HEK293 (cell line): Measurements from ENCODE around the gene DDIT3.
A peak's percentile ranks its signal among the peaks of the same experiment; 100 is the strongest.

Source experiments
- CTCF ChIA-PET: fragments of 350-600 bp; formaldehyde crosslinking; extraction: SDS; loops from one replicate; lab custom pipeline; 2021; ENCODE audit warnings: antibody characterized with exemption; lab: Yijun Ruan, JAX
- POLR2A ChIA-PET: fragments of 300-600 bp; formaldehyde crosslinking; extraction: SDS; loops from one replicate; lab custom pipeline; 2020; ENCODE audit warnings: antibody characterized with exemption, inconsistent platforms; lab: Yijun Ruan, JAX
- H3K27ac ChIP-seq: fragments of 200-500 bp; sonication (Bioruptor generic); 2 replicates; pipeline ENCODE4 v1.5.1; 2014; ENCODE audit warnings: low read depth, low read length, control low read depth, inconsistent platforms; ENCODE audit errors: extremely low read depth
- H3K36me3 ChIP-seq, 2 experiments: fragments of 200-500 bp in 1 of 2; sonication (Bioruptor generic) in 1 of 2; 1 replicate in 1 of 2; 2 replicates in 1 of 2; pipeline ENCODE4 v1.5.1; 2014 to 2017; ENCODE audit warnings: inconsistent platforms in 2 of 2, low read length in 2 of 2; ENCODE audit not compliant: control insufficient read depth in 2 of 2, insufficient read depth in 1 of 2
- H3K4me1 ChIP-seq: fragments of 200-500 bp; sonication (Bioruptor generic); 2 replicates; pipeline ENCODE4 v1.5.1; 2014; ENCODE audit warnings: mild to moderate bottlenecking, low read length, inconsistent platforms; ENCODE audit not compliant: control insufficient read depth, insufficient read depth
- H3K4me3 ChIP-seq: 2 replicates; pipeline ENCODE4 v1.5.1; 2011; ENCODE audit warnings: low read depth, mild to moderate bottlenecking, control low read depth, low read length, moderate library complexity
- H3K9me3 ChIP-seq: fragments of 200-500 bp; sonication (Bioruptor generic); 2 replicates; pipeline ENCODE4 v1.5.1; 2014; ENCODE audit warnings: low read depth, low read length, inconsistent platforms; ENCODE audit not compliant: control insufficient read depth, insufficient read depth
- CTCF ChIP-seq: fragments of 450-650 bp; formaldehyde crosslinking; IDR thresholded peaks from 2 replicates; pipeline ENCODE4 v1.5.1; 2016; ENCODE audit warnings: missing biosample characterization, missing genetic modification characterization
- GLI4 ChIP-seq: fragments of 450-650 bp; formaldehyde crosslinking; IDR thresholded peaks from 2 replicates; pipeline ENCODE4 v1.5.1; 2016; ENCODE audit warnings: missing biosample characterization, missing genetic modification characterization
- HIC1 ChIP-seq: fragments of 450-650 bp; formaldehyde crosslinking; IDR thresholded peaks from 2 replicates; pipeline ENCODE4 v1.5.1; 2016; ENCODE audit warnings: missing biosample characterization, missing genetic modification characterization
- IKZF3 ChIP-seq: fragments of 450-650 bp; IDR thresholded peaks from 2 replicates; pipeline ENCODE4 v1.5.0; 2018; ENCODE audit warnings: missing biosample characterization, mild to moderate bottlenecking, missing genetic modification characterization, moderate library complexity
- KLF1 ChIP-seq: fragments of 450-650 bp; formaldehyde crosslinking; IDR thresholded peaks from 2 replicates; pipeline ENCODE4 v1.5.1; 2016; ENCODE audit warnings: missing biosample characterization, missing genetic modification characterization
- KLF10 ChIP-seq: fragments of 450-650 bp; IDR thresholded peaks from 2 replicates; pipeline ENCODE4 v1.5.1; 2018; ENCODE audit warnings: missing biosample characterization, mild to moderate bottlenecking, missing genetic modification characterization
- MZF1 ChIP-seq: fragments of 450-650 bp; formaldehyde crosslinking; IDR thresholded peaks from 2 replicates; pipeline ENCODE4 v1.5.1; 2017; ENCODE audit warnings: missing biosample characterization, missing genetic modification characterization, borderline replicate concordance
- OVOL3 ChIP-seq: fragments of 450-650 bp; formaldehyde crosslinking; IDR thresholded peaks from 2 replicates; pipeline ENCODE4 v1.5.1; 2016; ENCODE audit warnings: missing biosample characterization, missing genetic modification characterization
- WT1 ChIP-seq: fragments of 450-650 bp; formaldehyde crosslinking; IDR thresholded peaks from 2 replicates; pipeline ENCODE4 v1.5.1; 2016; ENCODE audit warnings: missing biosample characterization, missing genetic modification characterization
- ZBTB10 ChIP-seq: fragments of 450-650 bp; formaldehyde crosslinking; IDR thresholded peaks from 2 replicates; pipeline ENCODE4 v1.5.1; 2016; ENCODE audit warnings: missing biosample characterization, missing genetic modification characterization
- ZBTB21 ChIP-seq: fragments of 450-650 bp; formaldehyde crosslinking; IDR thresholded peaks from 2 replicates; pipeline ENCODE4 v1.5.1; 2017; ENCODE audit warnings: missing biosample characterization, missing genetic modification characterization
- ZNF10 ChIP-seq: fragments of 450-650 bp; formaldehyde crosslinking; IDR thresholded peaks from 2 replicates; pipeline ENCODE4 v1.5.1; 2017; ENCODE audit warnings: missing biosample characterization, missing genetic modification characterization
- ZNF184 ChIP-seq: fragments of 450-650 bp; IDR thresholded peaks from 2 replicates; pipeline ENCODE4 v1.5.1; 2018; ENCODE audit warnings: missing biosample characterization, mild to moderate bottlenecking, missing genetic modification characterization
- ZNF280C ChIP-seq: fragments of 450-650 bp; formaldehyde crosslinking; IDR thresholded peaks from 2 replicates; pipeline ENCODE4 v1.5.1; 2016; ENCODE audit warnings: missing biosample characterization, missing genetic modification characterization
- ZNF292 ChIP-seq: fragments of 450-650 bp; formaldehyde crosslinking; IDR thresholded peaks from 2 replicates; pipeline ENCODE4 v1.5.1; 2016; ENCODE audit warnings: low read depth, missing biosample characterization, missing genetic modification characterization, borderline replicate concordance
- ZNF335 ChIP-seq: fragments of 450-650 bp; formaldehyde crosslinking; conservative IDR thresholded peaks from 2 replicates; pipeline ENCODE4 v1.5.1; 2016; ENCODE audit warnings: missing biosample characterization, missing genetic modification characterization
- ZNF362 ChIP-seq: fragments of 450-650 bp; formaldehyde crosslinking; IDR thresholded peaks from 2 replicates; pipeline ENCODE4 v1.5.1; 2016; ENCODE audit warnings: missing biosample characterization, missing genetic modification characterization
- ZNF416 ChIP-seq: fragments of 450-650 bp; formaldehyde crosslinking; IDR thresholded peaks from 2 replicates; pipeline ENCODE4 v1.5.1; 2016; ENCODE audit warnings: missing biosample characterization, missing genetic modification characterization
- ZNF521 ChIP-seq: fragments of 450-650 bp; formaldehyde crosslinking; IDR thresholded peaks from 2 replicates; pipeline ENCODE4 v1.5.1; 2017; ENCODE audit warnings: missing biosample characterization, mild to moderate bottlenecking, missing genetic modification characterization
- ZNF624 ChIP-seq: fragments of 450-650 bp; formaldehyde crosslinking; IDR thresholded peaks from 2 replicates; pipeline ENCODE4 v1.5.1; 2017; ENCODE audit warnings: missing biosample characterization, missing genetic modification characterization
- ZNF639 ChIP-seq: fragments of 450-650 bp; formaldehyde crosslinking; IDR thresholded peaks from 2 replicates; pipeline ENCODE4 v1.5.1; 2016; ENCODE audit warnings: missing biosample characterization, missing genetic modification characterization
- ZNF660 ChIP-seq: fragments of 450-650 bp; IDR thresholded peaks from 2 replicates; pipeline ENCODE4 v1.5.1; 2018; ENCODE audit warnings: missing biosample characterization, mild to moderate bottlenecking, missing genetic modification characterization
- ZNF707 ChIP-seq: fragments of 450-650 bp; formaldehyde crosslinking; IDR thresholded peaks from 2 replicates; pipeline ENCODE4 v1.5.1; 2016; ENCODE audit warnings: missing biosample characterization, missing genetic modification characterization
- ZSCAN16 ChIP-seq: fragments of 450-650 bp; formaldehyde crosslinking; IDR thresholded peaks from 2 replicates; pipeline ENCODE4 v1.5.1; 2016; ENCODE audit warnings: missing biosample characterization, missing genetic modification characterization

Gene DDIT3

GRCh38 chr12:57522011-57522886, 1.9 kb upstream of the DDIT3 start, which contains the start of gene MBD6 (continued):
- TF ChIP-seq ZNF362 (tag by site-specific recombination) (no peak), KLF1 (tag by site-specific recombination) (peak; percentile 94), ZSCAN16 (no peak), ZBTB10 (tag by site-specific recombination) (peak; percentile 99), ZBTB21 (tag by site-specific recombination) (0 out of 2 replicates have a peak, but pooled peaks have one; percentile 15), ZNF707 (tag by site-specific recombination) (no peak), WT1 (tag by site-specific recombination) (peak; percentile 68; the same call in 1 of the 2 replicates), ZNF184 (tag by site-specific recombination) (no peak), GLI4 (no peak), ZNF10 (tag by site-specific recombination) (no peak; the same call in 1 of the 2 replicates)
- TF ChIP-seq, all 188 proteins: peak for 75

GRCh38 chr12:57521525-57522010, 1.3 kb upstream of the DDIT3 start:
- Histone ChIP-seq H3K36me3 (peaks cover 0 to 54% of the 10 kb centered on the region in 2 experiments; a peak in 2 of 3 replicates), H3K27ac (peak overlapping the region; percentile 94), H3K4me3 (no peak overlapping the region), H3K9me3 (no peaks in the 10 kb centered on the region), H3K4me1 (peaks cover 13% of the 10 kb centered on the region)
- POLR2A ChIA-PET, result no interaction called here
- CTCF ChIA-PET, result interaction anchor here (0.7 to 1.0 kb wide), 2 partner anchors 63 to 199 kb away, joined by 4 to 5 read pairs; no protein-coding TSS in a partner anchor
- TF ChIP-seq ZNF292 (no peak), IKZF3 (peak; percentile 19; the same call in 1 of the 2 replicates), ZNF521 (no peak), ZNF335 (tag by site-specific recombination) (peak; percentile 67; the same call in 1 of the 2 replicates), ZNF624 (tag by site-specific recombination) (no peak), ZNF416 (tag by site-specific recombination) (no peak), ZNF184 (tag by site-specific recombination) (0 out of 2 replicates have a peak, but pooled peaks have one; percentile 13), CTCF (tag by site-specific recombination) (peak; percentile 25; the same call in 1 of the 2 replicates), ZNF280C (tag by site-specific recombination) (no peak), KLF10 (tag by site-specific recombination) (no peak), HIC1 (tag by site-specific recombination) (no peak), ZNF639 (tag by site-specific recombination) (no peak), WT1 (tag by site-specific recombination) (no peak), MZF1 (tag by site-specific recombination) (no peak), ZNF660 (tag by site-specific recombination) (no peak), OVOL3 (tag by site-specific recombination) (no peak)
